ENCODE measurements around the gene FBXO30. TPM values are rescaled to one million over a fixed set of nuclear protein-coding genes. Genes with fewer than 3 reads are reported as not detected.

Gene FBXO30
- polyA plus RNA-seq, 4 donors, result 11.1 to 12.8 (median 12.0) TPM

- no peak for DNase-seq (ENCODE audit: low read depth in 4 of 4, low spot score in 2 of 4)
These were observed 56.5 kb downstream of the FBXO30 start for GRCh38 chr6:145758113-145758512.

DNA sequence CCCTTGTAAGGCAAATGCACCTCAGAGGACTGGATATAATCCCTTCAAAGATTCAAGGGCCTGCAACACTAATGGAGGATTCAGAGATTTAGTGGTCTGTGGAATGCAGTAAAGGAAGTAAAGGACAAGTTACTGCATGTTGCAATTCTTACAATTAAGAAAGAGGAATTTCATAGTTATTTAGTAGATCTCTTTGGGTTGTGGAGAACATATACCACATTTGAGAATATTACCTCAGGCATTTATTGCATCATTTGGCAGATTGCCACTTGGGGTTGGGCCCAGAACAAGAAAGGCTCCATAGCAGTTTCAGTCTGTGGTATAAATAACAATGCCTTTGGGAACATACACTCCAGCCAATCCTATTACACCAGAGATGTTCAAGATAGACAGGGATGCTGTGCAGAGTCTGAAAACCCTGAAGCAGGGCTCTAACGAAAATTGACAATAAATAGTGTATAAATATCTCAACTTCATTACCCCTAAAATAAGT, 58.4 kb downstream of the FBXO30 start:
- DNase-seq (ENCODE audit: low read depth in 4 of 4, low spot score in 2 of 4), result no peak

DNA sequence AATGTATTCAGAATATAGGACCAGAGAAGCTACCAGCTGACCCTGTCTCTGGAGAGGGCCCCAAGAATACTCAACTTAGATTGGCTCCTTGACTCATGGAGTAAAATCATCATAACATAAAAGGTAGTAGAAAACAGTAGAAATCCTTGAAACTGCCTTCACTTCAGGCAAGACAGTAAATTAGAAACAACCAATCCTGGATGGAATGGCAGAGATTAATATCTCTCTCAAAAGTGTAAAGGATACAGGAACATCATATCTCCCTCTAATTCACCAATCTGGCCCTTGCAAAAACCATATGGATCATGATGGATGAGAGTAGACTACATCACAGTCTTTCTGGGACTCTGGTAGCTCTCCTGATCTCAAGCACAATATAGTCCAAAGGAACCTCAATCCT, 58.9 kb downstream of the FBXO30 start:
- no peak for DNase-seq (ENCODE audit: low read depth in 4 of 4, low spot score in 2 of 4)

DNA sequence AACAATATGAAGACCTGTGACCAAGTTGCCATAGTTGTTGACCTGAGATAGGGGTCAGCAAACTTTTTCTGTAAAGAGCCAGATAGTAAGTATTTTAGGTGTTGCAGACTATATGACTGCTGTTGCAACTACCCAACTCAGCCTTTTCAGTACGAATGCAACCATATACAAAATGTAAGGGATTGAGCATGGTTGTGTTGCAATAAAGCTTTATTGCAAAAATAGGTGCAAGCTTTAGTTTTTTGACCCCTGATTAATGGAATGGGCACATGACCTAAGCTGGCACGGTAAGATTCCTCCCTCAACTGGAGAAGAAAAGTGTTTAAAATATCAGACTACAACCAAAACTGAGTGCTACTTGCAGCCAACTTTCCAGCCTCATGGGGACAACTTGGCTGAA, 62.0 kb downstream of the FBXO30 start:
- DNase-seq (ENCODE audit: low read depth in 4 of 4, low spot score in 2 of 4), result no peak

DNA sequence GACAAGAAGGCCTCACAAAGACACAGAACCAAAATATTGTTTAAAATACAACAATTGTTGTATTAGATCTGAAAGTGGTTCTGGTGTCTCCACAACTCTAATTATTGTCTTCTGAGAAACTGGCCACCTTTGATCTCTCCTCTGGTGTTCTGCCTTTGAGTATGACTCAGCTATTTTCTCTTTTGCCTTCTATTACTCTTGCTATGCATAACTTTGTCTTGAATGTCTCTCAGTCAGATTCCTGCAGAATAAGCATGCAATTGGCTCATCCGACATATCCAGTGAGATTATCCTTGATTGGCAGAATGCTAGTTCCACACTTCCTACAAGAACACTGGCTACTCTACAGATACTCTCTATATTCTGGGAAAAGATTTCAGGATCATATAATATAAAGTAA, 65.0 kb downstream of the FBXO30 start:
- DNase-seq (ENCODE audit: low read depth in 4 of 4, low spot score in 2 of 4), result no peak

DNA sequence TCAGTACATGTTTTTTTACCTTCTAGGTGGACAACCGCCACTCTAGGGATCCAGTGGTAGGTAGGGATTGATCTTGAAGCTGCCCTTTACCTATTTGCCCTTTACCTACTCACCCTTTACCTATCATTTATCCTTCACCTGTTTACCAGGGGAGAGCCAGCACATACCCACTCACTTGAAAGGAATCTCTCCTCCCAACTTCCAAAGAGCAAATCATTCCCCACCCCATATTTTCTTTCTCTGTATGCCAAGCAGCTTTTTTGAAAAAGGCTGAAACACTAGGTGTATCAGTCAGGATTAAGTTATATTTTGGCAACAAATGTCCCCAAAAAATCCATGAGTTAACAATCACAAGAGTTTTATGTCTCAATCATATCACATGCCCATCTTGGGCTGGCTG, 68.7 kb downstream of the FBXO30 start:
- no peak for DNase-seq (ENCODE audit: low read depth in 4 of 4, low spot score in 2 of 4)

DNA sequence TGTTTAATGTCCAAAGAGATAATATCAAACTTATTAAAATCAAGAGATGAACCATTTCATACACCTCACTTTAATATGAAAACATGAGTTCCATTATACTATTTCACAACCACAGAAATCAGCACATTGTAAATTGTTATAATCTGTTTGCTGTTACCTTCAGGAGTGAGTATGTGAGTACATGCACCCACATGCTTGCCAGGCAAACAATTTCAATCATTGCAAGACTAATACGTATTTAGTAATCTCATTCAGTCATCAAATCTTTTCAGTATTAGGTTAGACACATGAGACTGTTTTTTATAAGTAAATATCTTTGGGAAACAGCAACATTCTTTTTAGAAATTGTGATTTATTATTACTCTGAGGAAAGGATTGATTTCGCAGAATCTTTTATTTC, 70.0 kb downstream of the FBXO30 start:
- no peak for DNase-seq (ENCODE audit: low read depth in 4 of 4, low spot score in 2 of 4)

Other genes with a start within 250 kb of the FBXO30 start
- gene EPM2A, start 79.3 kb downstream of the FBXO30 start, polyA plus RNA-seq (ENCODE audit: insufficient read length in 4 of 4), result 10 to 100 TPM; 12.3 to 16.6 (median 14.1) TPM
- 10 to 100 TPM; 18.9 to 24.9 (median 23.1) TPM for gene SHPRH, start 149.6 kb upstream of the FBXO30 start, polyA plus RNA-seq (ENCODE audit: insufficient read length in 4 of 4)
- gene GRM1, start 214.3 kb upstream of the FBXO30 start, polyA plus RNA-seq (ENCODE audit: insufficient read length in 4 of 4), result under 1 TPM; 0.19 to 0.40 (median 0.22) TPM

All from left renal cortex interstitium (tissue), 4 donors.